ENCODE data around the gene ZFPM1. TPM values are rescaled to one million over a fixed set of nuclear protein-coding genes. Genes with fewer than 3 reads are reported as not detected.

Gene ZFPM1
- total RNA-seq, 1 experiment from 2014 or later: 1.2 TPM

Other genes starting within 250 kb of the ZFPM1 start
- gene ZNF469, start 70.3 kb upstream of the ZFPM1 start, total RNA-seq (2014; rRNA removed; shearing (Covaris generic)): 0.18 and 0.34 TPM in 2 replicates
- gene ZC3H18, start 117.1 kb downstream of the ZFPM1 start, total RNA-seq (2014; rRNA removed; shearing (Covaris generic)): 25.8 and 48.9 TPM in 2 replicates
- gene IL17C, start 185.3 kb downstream of the ZFPM1 start, total RNA-seq (2014; rRNA removed; shearing (Covaris generic)): 0.43 TPM in 1 of 2 replicates, not detected in the other
- 299 and 403 TPM in 2 replicates for gene CYBA, start 197.8 kb downstream of the ZFPM1 start, total RNA-seq (2014; rRNA removed; shearing (Covaris generic))
- 48.9 and 63.5 TPM in 2 replicates for gene MVD, start 209.8 kb downstream of the ZFPM1 start, total RNA-seq (2014; rRNA removed; shearing (Covaris generic))
- gene SNAI3, start 233.2 kb downstream of the ZFPM1 start, total RNA-seq (2014; rRNA removed; shearing (Covaris generic)): 0.18 and 0.88 TPM in 2 replicates